Stimulated activated CD4-positive, alpha-beta T cell treated with anti-CD3 and anti-CD28 coated beads, Interleukin-15, amount 100 ng/mL, for 1 hour (primary cell): Measurements from ENCODE around the gene PALD1.

ENCODE experiments used
- DNase-seq, 2 donors: peaks; one replicate each; pipeline ENCODE4 v3.0.0-alpha.2; 2020; ENCODE audit warnings: low read depth in 1 of 2, low spot score in 1 of 2

Gene PALD1

DNA sequence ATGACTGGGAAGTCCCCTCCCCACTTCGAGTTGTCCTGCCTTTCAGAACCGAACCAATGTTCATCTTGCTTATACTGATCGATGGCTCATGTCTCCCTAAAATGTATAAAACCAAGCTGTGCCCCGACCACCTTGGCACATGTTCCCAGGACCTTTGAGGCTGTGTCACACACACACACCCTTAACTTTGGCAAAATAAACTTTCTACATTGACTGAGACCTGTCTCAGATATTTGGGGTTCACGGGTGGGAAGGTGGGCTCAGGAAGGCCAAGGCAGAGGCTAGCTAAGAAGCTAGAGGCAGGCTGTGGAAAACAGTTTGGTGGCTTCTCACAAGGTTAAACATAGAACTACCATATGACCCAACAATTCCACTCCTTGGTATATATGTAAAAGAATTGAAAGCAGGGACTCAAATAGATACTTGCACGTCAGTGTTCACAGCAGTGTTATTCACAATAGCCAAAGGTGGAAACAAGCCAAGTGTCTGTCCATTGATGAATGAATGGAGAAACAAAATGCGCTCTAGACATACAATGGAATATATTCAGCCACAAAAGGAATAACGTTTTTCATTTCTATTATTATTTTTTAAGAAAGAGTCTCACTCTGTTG lies 108.6 kb downstream of the PALD1 start:
- no peak for DNase-seq

DNA sequence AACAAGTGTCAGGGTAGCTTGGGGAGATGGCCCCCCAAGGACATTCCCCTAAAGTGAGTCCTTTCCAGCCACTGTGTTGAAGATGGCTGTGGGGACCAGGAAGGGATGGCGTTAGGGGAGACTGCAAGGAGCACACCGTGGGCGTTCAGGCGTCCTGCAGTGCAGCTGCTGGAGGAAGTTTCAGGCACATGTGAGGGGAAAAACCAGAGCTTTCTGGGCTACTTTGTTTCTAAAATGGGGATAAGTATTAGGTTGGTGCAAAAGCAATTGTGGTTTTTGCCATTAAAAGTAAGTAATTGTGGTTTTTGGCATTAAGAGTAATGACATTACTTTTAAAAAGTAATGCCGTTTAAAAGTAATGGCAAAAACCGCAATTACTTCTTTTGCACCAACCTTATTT lies 109.7 kb downstream of the PALD1 start:
- no peak for DNase-seq

DNA sequence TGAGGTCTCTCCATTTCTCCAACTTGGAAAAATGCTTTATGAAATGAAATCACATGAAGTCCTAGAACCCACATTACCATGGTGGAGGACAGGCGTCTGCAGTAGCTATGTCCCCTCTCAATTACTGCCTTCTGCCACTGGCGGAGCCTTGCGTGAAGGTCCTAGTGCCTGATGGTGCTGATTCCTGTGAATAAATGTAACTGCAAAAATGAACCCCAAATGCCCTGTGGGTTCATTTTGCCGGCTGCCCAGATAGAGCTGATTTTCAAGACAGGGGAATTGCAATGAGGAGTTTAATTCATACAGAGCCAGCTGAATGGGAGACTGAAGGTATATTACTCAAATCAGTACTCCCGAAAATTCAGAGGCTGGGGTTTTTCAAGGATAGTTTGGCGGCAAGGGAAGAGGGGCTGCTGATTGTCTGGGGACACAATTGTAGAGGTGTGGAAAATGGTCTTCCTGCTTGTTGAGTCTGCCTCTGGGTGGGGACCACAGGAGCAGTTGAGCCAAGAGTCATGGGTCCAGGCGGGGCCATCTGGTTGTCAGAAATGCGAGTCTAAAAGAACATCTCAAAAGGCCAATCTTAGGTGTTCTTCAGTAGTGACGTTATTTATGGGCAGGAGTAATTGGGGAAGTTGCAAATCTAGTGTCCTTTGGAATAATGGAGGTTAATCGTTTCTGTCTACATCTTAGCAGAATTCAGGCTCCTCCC lies 110.4 kb downstream of the PALD1 start:
- DNase-seq = no peak

DNA sequence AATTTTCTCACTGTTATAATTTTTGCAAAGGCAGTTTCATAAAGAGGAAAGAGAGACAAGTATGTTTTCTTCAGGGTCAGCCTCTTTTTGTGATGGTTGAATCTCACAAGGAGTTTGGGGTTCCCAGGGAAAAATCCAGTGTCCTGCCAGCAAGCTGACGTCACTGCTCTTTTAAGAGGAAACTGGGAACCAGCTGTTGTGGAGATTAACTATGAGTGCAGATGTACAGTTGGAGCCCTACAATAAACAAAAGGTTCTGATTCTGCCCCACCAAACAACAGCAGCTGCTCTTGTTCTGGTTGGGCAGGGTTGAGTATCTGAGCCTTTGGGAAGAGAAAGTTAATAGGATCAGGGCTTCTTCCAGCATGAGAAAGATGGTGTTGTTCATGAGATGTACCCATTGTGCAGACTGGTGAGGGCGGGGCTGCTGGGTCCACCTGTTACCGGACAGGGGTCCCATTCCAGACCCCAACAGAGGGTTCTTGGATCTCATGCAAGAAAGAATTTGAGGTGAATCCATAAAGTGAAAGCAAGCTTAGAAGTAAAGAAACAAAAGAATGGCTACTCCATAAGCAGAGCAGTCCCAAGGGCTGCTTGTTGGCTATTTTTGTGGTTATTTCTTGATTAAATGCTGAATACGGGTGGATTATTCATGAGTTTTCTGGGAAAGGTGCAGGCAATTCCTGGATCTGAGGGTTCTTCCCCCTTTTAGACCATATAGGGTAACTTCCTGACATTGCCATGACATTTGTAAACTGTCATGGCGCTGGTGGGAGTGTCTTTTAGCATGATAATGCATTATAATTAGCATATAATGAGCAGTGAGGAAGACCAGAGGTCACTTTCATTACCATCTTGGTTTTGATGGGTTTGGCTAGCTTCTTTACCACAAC lies 111.4 kb downstream of the PALD1 start:
- DNase-seq = no peak

DNA sequence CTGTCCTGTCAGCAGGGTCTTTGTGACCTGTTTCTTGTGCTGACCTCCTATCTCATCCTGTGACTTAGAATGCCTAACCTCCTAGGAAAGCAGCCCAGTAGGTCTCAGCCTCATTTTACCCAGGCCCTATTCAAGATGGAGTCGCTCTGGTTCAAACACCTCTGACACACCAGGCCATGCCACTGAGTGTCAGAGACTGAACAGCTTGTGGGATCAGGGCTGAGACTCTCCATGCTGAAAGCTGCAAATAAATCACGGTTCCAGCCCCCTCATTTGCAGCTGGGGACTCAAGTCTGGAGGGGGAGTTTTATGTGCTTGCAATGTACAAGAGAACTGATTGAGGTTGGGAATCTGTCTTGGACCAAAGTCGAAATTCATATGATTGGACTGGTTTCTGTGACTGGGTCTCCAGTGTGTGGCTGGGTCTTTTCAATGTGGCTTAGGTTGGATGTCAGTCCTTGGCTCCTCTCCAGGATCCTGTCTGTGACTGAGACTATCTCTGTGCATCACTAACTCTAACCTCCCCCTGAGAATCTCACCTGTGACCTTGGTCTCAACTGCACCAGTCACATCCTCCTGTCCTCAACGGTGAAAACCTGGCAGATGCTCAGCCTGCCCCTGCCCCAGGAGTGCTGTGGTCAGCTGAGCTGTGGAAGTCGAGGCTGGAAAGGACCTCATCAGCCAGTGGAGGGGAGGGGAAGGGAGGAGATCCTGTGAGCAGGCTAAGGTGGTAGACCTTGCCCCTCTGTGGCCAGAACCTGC lies 112.3 kb downstream of the PALD1 start:
- DNase-seq = no peak

GRCh38 chr10:70592186-70592735 lies 113.7 kb downstream of the PALD1 start:
- DNase-seq = no peak

- no peak for DNase-seq
Observed at GRCh38 chr10:70592746-70593512, 114.4 kb downstream of the PALD1 start.

DNA sequence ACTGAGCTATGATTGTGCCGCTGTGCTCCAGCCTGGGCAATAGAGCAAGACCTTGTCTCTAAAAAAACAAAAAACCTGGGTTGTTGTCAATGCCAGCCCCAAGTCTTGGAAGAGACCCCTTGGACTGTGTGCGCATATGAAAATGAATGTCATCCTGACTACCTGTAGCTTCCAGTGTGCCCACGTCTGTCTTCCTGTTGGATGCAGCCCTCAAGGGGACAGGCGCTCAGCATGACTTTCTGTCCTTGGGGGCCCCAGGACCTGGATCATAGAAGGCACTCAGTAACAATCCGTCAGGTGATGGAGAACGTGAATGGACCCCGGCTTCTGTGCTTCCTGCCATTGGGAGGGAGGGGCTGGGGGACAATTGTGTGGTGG lies 114.9 kb downstream of the PALD1 start:
- DNase-seq = no peak

- DNase-seq = no peak
Observed at GRCh38 chr10:70594161-70594560, 115.6 kb downstream of the PALD1 start.

DNA sequence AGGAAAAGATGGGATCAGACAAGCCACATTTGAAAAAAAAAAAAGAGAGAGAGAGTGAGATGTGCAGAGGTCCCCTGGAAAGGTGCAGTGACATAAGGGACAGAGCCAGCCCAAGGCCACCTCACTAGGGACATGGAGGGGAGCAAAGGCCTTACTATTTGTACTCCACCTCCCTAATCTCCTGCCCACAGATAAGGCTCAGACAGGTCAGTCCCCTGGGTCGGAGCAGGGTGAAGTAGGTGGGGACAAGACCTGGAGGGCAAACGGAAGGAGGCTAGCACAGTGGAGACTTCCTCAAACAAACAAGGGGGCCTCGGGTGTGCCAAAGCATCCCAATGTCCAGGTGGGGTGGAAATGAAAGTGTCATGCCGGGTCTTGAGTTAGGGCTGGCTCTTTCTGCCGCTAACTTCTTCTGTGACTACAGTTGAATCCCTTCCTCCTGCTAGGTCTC lies 117.0 kb downstream of the PALD1 start:
- DNase-seq = no peak

- no peak for DNase-seq
Observed at GRCh38 chr10:70596110-70596798, 117.7 kb downstream of the PALD1 start.

DNA sequence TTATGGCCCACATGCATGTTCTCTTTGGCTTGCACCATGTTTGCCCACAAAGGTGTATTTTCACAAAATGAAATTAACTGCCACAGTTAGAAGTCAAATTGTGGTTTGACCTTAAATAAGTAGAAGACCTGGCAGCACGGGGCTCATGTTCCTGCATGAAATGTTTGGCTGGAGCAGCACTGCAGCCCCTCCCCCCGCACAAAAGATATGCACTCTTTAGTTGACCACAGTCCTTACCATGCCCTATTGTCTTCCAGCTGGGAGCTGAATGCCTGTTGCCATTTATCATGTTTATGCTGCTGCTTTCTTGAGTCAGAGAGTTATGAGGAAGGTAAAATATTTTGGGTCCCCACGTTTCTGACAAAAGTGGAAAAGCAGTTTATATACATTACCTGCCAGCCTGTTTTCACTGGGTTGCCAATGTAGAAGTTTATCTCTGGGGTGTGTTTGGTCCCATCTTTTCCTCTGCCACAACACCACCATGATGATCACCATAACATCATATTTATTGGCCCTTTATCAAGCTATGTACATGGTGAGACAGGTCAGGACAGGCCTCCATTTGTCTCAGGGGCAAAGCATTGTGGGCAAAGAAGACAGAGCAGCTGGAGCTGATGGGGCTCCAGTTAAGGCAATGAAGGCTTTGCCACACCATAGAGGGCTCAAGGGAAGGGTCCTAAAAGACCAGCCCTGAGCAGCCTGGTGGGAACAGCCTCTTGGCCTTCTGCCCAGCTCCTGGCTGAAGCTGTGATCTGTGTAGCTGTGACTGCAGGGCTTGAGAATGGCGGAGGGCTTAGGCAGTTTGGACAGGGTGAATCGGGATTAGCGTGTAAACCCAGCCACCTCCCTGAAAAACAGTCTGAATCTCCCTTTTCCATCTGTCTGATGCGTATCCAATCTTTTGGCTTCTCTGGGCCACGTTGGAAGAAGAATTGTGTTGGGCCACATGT lies 118.6 kb downstream of the PALD1 start:
- DNase-seq = no peak

- no peak for DNase-seq
Observed at GRCh38 chr10:70597856-70598815, 119.6 kb downstream of the PALD1 start.

DNA sequence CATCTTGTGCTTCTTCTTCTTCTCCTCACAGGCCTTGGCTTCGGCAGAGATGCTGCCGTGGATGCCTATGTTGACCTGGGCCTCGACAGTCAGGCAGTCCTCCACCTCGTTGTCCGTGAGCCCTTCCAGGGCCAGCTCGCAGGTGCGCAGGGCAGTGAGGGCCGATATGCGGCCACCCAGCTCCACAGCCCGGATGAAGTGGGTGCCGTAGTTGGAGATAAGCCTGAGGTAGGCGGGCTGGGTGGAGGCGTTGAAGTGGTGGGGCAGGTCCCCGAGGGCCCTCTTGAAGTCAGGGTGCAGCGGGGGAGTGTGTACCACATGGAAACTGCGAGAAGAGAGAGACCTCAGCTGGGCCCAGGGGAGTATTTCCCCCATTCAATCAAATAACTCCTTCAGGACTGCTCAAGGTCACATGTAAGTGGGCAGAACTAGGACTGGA lies 120.3 kb downstream of the PALD1 start:
- DNase-seq = no peak

DNA sequence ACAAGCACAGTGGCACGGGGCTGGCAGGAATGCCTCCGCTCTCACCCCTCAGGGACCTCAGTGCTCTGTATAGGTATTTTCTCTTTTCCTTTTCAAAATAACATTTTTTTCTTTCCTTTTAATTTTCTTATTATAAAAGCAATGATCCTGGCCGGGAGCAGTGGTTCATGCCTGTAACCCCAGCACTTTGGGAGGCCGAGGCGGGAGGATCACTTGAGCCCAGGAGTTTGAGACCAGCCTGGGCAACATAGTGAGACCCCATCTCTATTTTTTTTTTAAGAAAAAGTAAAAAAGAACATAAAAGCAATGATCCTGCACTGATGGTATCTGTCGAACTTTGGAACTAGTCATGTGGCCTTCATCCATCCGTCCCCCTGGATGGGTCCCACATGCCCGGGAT lies 120.8 kb downstream of the PALD1 start:
- no peak for DNase-seq

- DNase-seq = no peak
Observed at GRCh38 chr10:70599791-70600190, 121.2 kb downstream of the PALD1 start.
